GM12873 (cell line): ENCODE results near the gene RRP36.

ENCODE experiments used
- TF ChIP-seq, protein P1 (sequence below): IDR thresholded peaks from 2 replicates; pipeline ENCODE4 v1.5.1; 2012; ENCODE audit warnings: low read depth, mild to moderate bottlenecking, moderate library complexity, low read length, control low read depth; ENCODE audit not compliant: insufficient read depth; ENCODE audit errors: missing control alignments

Gene RRP36

DNA sequence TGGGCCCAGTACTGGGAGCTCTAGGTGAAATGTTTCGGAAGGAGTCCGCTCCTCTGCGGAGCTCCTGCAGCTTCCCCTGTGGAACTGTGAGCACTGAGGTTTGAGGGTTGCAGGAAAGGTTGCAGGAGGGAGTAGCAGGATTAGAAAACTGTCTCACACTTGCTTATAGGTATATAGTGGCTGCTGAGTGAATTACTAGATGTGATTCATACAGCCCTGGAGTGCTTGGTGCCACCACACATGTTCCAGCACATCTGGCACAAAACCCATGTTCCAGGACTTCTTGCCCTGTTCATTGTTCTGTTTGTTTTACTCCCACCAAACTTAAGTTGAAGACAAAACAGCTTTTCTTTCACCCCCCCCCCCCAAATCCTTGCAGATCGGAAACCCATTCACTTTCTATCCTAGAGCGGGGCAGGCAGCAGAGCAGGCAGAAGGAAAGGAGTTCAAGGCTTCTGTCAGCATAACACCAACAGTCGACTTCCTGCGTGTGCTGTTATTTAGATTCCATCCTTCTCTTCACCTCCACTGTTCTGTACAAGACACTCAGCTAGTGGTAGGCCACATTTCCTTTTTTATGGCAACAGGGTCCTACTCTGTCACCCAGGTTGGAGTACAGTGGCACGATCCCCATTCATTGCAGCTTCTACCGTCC, 41.8 kb upstream of the RRP36 start:
- TF ChIP-seq, protein P1, sequence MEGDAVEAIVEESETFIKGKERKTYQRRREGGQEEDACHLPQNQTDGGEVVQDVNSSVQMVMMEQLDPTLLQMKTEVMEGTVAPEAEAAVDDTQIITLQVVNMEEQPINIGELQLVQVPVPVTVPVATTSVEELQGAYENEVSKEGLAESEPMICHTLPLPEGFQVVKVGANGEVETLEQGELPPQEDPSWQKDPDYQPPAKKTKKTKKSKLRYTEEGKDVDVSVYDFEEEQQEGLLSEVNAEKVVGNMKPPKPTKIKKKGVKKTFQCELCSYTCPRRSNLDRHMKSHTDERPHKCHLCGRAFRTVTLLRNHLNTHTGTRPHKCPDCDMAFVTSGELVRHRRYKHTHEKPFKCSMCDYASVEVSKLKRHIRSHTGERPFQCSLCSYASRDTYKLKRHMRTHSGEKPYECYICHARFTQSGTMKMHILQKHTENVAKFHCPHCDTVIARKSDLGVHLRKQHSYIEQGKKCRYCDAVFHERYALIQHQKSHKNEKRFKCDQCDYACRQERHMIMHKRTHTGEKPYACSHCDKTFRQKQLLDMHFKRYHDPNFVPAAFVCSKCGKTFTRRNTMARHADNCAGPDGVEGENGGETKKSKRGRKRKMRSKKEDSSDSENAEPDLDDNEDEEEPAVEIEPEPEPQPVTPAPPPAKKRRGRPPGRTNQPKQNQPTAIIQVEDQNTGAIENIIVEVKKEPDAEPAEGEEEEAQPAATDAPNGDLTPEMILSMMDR, result peak; percentile 9

DNA sequence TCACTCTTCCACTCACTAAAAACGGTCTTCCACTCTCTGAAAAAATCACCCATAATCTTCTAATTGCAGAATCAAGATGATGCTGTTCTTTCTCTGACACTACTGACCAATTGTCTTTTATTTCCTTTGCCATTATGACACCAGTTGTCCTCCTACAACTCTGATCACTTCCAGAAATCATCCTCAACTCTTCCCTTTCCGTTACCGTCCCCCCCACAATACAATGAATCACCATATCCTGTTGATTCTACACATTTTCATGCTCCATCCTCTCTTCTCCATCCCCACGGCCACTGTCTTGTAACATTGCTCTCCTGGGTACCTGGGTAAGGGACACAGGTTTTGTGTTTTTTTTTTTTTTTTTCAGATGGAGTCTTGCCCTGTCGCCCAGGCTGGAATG, 39.6 kb upstream of the RRP36 start:
- TF ChIP-seq, protein P1, result no peak

DNA sequence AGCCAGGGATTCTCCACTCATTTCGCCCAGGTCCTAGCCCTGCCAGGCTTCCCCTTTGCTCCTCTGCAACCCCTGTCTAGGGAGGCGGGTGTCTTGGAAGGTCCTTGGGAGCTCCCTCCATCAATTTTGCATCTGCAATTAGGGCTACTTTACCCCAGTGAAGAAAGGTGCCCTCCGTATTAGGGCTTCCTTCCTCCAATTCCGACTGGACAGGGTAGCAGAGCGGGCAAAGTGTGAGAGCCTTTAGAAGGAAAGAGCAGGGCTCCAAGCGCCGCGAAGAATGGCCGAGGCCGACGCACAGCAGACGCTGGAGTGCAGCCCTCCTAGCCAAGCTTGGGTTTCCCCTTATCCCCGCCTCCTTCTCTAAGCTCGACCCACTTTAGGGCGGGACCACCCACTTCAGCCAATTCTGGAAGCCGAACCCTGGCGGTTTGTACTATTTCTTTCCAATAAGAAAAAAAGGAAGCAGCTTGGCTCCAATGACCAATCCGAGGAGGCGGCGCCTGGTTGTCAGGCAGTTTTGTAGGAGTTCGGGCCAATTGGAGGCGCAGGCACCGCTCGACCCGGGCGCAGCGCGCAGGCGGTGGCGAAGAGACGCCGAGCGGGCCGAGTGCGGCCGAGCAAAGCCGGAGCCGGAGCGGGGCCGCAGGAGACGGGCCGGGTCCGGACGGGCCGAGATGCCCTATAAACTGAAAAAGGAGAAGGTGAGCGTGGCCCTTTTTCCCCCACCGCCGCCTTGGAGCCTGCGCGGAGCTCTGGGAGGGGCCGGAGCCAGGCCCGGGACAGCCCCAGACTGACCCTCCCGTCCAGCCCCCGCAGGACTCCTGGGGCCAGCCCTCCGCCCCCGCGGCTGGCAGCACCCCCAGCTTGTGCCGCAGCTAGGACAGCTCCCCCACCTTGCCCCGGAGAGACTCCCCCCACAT, 37.2 kb upstream of the RRP36 start, which contains the start of gene PPP2R5D:
Gene PPP2R5D (plus strand): TSS at position 570 of the 923 bp plus-strand sequence. CDS start 108 bp downstream, at position 678.
- TF ChIP-seq, protein P1, result no peak

DNA sequence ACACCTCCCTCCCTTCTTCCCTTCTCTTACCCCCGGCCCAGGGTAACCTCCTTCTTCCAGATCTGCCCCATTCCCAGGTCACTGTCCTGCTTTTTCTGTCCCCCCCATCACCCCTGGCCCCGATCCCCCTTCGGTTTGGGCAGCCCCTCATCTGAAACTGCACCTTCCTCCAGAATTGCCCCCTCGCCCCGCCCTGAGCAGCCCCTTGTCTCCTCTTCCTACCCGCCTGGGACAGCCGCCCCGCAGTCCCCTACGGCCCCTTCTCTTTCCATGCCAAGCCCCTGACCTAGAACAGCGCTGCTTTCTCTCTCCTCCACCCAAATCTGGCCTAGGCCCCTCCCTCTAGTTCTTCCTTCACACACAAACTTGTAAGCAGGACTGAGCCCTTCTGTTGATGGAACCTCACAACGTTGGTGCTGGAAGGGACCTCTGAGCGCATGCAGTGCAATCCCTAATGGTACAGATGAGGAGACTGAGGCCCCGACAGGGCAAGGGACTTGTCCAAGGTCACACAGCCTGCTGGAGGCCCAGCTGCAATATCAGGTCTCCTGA, 36.4 kb upstream of the RRP36 start:
- TF ChIP-seq, protein P1, result no peak

DNA sequence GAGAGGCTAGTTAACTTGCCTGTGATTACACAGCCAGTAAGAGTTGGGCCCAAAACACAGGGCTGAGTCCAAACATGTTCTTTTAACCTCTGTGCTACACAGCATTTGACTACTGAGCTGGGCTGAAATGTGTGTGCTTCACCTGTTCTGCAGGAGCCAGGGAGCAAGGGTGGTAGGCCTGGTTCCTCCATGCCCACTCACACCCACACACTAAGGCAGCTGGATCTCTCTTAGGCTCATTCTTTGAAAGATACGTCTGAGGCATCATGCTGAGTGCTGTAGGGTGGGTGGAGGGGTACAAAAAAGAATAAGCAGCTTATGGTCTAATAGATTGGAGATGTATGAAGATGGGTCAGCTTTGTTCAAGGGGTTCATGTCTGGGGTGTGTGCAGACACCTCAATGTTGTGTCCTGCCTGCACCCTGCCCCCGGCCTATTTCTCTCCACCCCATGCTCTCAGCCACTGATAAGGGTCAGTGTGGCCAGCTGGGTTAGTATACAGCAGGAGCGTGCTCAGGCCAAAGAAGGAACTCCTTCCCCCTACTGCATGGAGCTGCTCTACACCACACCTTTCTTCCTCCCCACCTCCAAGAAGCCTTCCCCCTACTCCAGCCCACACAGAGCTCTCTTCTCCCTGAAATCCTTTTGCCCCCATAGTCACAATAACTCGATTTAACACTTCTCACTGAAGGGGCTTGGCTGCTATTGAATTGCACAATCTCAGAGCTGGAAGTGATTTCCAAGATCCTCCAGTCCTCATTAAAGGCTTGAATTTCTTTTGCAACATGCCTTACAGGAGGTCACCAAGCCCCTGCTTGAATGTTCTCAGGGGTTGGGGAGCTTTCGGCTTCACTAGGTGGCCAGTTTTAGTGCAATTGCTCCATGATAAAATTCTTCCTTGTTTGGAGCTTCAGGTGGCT, 33.6 kb upstream of the RRP36 start:
- TF ChIP-seq, protein P1, result no peak

DNA sequence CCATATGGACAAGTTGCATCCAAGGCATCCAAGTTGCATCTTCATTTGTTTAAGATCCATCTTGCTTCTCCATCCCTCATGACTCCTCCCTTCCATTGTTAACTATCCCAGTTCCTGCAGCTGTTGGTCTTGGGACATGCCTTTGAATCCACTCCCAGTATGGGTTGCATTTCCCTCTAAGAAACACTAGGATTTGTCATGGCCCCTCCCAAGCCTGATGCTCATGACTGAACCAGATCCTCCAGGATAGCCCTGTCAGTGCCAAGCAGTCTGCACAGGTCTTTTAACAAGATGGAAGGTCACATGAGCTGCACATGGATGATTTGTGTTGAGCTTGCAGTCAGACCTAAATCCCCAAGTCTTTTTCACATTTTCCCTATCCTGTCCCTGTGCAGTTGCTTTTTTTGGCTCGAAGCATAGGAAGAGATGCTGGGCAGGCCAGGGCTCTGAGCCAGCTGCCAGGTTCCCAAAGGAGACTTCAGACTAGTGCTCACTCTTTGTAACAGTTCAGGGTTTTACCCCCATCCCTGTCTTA, 32.9 kb upstream of the RRP36 start:
- TF ChIP-seq, protein P1, result no peak
